Measurements from ENCODE around the gene UBR2.
"Not testable (repeated sequence)": the region's sequence is repeated elsewhere in the genome, so short reads cannot be mapped to it uniquely, and the experiment has no call there.

Gene UBR2

GRCh38 chr6:42726026-42726425 is 162.2 kb downstream of the UBR2 start:
- no peaks in the 10 kb centered on the region for H3K9me3 Mint-ChIP-seq
- H3K4me1 Mint-ChIP-seq, result peaks cover 14 to 21% of the 10 kb centered on the region in 2 donors
- no peaks in the 10 kb centered on the region for H3K27me3 Mint-ChIP-seq
- ATAC-seq (replicated peaks), result no peak
- DNase-seq, result no peak
- H3K27ac Mint-ChIP-seq, result peak overlapping the region; percentile 96
- H3K36me3 Mint-ChIP-seq, result no peaks in the 10 kb centered on the region
- peak overlapping the region; percentile 90 to 94 for H3K4me3 Mint-ChIP-seq

GRCh38 chr6:42726485-42727086 is 162.8 kb downstream of the UBR2 start:
- peaks cover 14 to 21% of the 10 kb centered on the region in 2 donors for H3K4me1 Mint-ChIP-seq
- H3K27ac Mint-ChIP-seq, result peak overlapping the region; percentile 96
- no peaks in the 10 kb centered on the region for H3K36me3 Mint-ChIP-seq
- peak; percentile 97 for ATAC-seq (replicated peaks)
- no peaks in the 10 kb centered on the region for H3K27me3 Mint-ChIP-seq
- H3K9me3 Mint-ChIP-seq, result no peaks in the 10 kb centered on the region
- peak; percentile 58 for DNase-seq
- H3K4me3 Mint-ChIP-seq, result peak overlapping the region; percentile 90 to 94

- Mint-ChIP-seq H3K9me3 (no peaks in the 10 kb centered on the region), H3K27me3 (no peaks in the 10 kb centered on the region), H3K36me3 (no peaks in the 10 kb centered on the region), H3K4me1 (peaks cover 14 to 21% of the 10 kb centered on the region in 2 donors), H3K4me3 (peak overlapping the region; percentile 90 to 94), H3K27ac (peak overlapping the region; percentile 96)
- ATAC-seq (replicated peaks), result peak; percentile 22 to 43
- no peak for DNase-seq
Observed at GRCh38 chr6:42727087-42727611, 163.3 kb downstream of the UBR2 start.

GRCh38 chr6:42727627-42728026 is 163.8 kb downstream of the UBR2 start:
- no peak for ATAC-seq (replicated peaks)

GRCh38 chr6:42729731-42730130 is 165.9 kb downstream of the UBR2 start:
- Mint-ChIP-seq H3K36me3 (no peaks in the 10 kb centered on the region), H3K4me3 (no peak overlapping the region), H3K9me3 (no peaks in the 10 kb centered on the region), H3K27ac (no peak overlapping the region), H3K4me1 (peaks cover 18 to 27% of the 10 kb centered on the region in 2 donors), H3K27me3 (no peaks in the 10 kb centered on the region)
- ATAC-seq (replicated peaks), result no peak
- no peak for DNase-seq

More at GRCh38 chr6:42727627-42728026, 163.8 kb downstream of the UBR2 start:
- peak overlapping the region; percentile 90 to 94 for H3K4me3 Mint-ChIP-seq
- H3K36me3 Mint-ChIP-seq, result no peaks in the 10 kb centered on the region
- H3K4me1 Mint-ChIP-seq, result peaks cover 14 to 21% of the 10 kb centered on the region in 2 donors
- no peaks in the 10 kb centered on the region for H3K27me3 Mint-ChIP-seq
- H3K9me3 Mint-ChIP-seq, result no peaks in the 10 kb centered on the region
- no peak for DNase-seq
- H3K27ac Mint-ChIP-seq, result peak overlapping the region; percentile 96

GRCh38 chr6:42733867-42734481 is 170.1 kb downstream of the UBR2 start:
- not testable (repeated sequence) for H3K4me1 Mint-ChIP-seq; H3K9me3 Mint-ChIP-seq; ATAC-seq (replicated peaks); H3K36me3 Mint-ChIP-seq; H3K27ac Mint-ChIP-seq; DNase-seq; H3K27me3 Mint-ChIP-seq; H3K4me3 Mint-ChIP-seq

- no peaks in the 10 kb centered on the region for H3K27me3 Mint-ChIP-seq
- no peak overlapping the region for H3K4me3 Mint-ChIP-seq
- H3K9me3 Mint-ChIP-seq, result no peaks in the 10 kb centered on the region
- H3K4me1 Mint-ChIP-seq, result peaks cover 6 to 8% of the 10 kb centered on the region in 2 donors
- H3K27ac Mint-ChIP-seq, result no peak overlapping the region
- DNase-seq (no peak), ATAC-seq (replicated peaks) (no peak)
- H3K36me3 Mint-ChIP-seq, result no peaks in the 10 kb centered on the region
Observed at GRCh38 chr6:42735976-42736375, 172.1 kb downstream of the UBR2 start.

GRCh38 chr6:42740725-42741124 is 176.9 kb downstream of the UBR2 start:
- no peak overlapping the region for H3K4me3 Mint-ChIP-seq
- H3K4me1 Mint-ChIP-seq, result peaks cover 5 to 21% of the 10 kb centered on the region in 2 donors
- DNase-seq, result no peak
- no peak overlapping the region for H3K27ac Mint-ChIP-seq
- peaks cover 3 to 13% of the 10 kb centered on the region in 2 donors for H3K36me3 Mint-ChIP-seq
- no peak for ATAC-seq (replicated peaks)
- H3K27me3 Mint-ChIP-seq, result no peaks in the 10 kb centered on the region
- H3K9me3 Mint-ChIP-seq, result no peaks in the 10 kb centered on the region

- no peaks in the 10 kb centered on the region for H3K9me3 Mint-ChIP-seq
Observed at GRCh38 chr6:42742116-42742894, 178.5 kb downstream of the UBR2 start.

More at GRCh38 chr6:42742116-42742894, 178.5 kb downstream of the UBR2 start:
- Mint-ChIP-seq H3K4me1 (peaks cover 7 to 23% of the 10 kb centered on the region in 2 donors), H3K36me3 (peaks cover 5 to 16% of the 10 kb centered on the region in 2 donors), H3K4me3 (no peak overlapping the region), H3K27me3 (no peaks in the 10 kb centered on the region), H3K27ac (no peak overlapping the region)
- ATAC-seq (replicated peaks), result no peak
- DNase-seq, result no peak
